Brain microvascular endothelial cell (primary cell): ENCODE measurements around the gene LRRC4C.

Source experiments
- DNase-seq: peaks from one replicate; pipeline ENCODE4 v3.0.0-alpha.2; 2020
- H3K27ac ChIP-seq: fragments of 250-450 bp; sonication (Bioruptor Pico); 2 replicates; pipeline ENCODE4 v1.5.1; 2020; ENCODE audit warnings: mild to moderate bottlenecking, moderate library complexity
- H3K27me3 ChIP-seq: fragments of 250-450 bp; sonication (Bioruptor Pico); replicated peaks from 2 replicates; pipeline ENCODE4 v1.5.1; 2020; ENCODE audit warnings: mild to moderate bottlenecking
- H3K36me3 ChIP-seq: fragments of 250-450 bp; sonication (Bioruptor Pico); replicated peaks from 2 replicates; pipeline ENCODE4 v1.5.1; 2020; ENCODE audit warnings: mild to moderate bottlenecking
- H3K4me3 ChIP-seq: 2 replicates; pipeline ENCODE4 v1.5.1; 2011; ENCODE audit warnings: low read depth, mild to moderate bottlenecking, control low read depth, low read length, moderate library complexity
- in situ Hi-C: cut with HindIII; loops from 2 replicates; pipeline ENCODE4 v1.10.0; 2017; ENCODE audit warnings: low sequenced_read_pairs, low pct_ligation_motif_present
- TF ChIP-seq, protein P1 (sequence below): IDR thresholded peaks from 2 replicates; pipeline ENCODE4 v1.5.1; 2011; ENCODE audit warnings: low read depth, mild to moderate bottlenecking, moderate library complexity, low read length, control low read depth, inconsistent platforms; ENCODE audit errors: missing control alignments

Gene LRRC4C

DNA sequence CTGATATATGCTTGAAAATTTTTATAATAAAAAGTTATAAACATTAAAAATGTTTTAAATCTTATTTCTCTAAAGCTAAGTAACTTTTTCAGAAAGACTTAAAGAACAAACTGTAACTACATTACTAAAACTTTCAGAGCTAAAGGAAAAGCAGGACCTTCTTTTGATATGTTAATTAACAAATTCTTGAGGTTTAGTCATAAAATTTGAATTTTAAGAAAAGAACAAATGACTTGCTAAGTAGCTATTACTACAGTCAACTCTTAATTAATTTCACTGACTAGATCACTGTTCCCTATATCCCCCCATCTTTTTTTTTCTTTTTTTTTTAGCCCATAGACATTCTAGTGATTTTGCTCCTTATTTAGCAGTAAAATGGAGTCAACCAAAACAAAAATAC, 344.4 kb downstream of the LRRC4C start:
- Histone ChIP-seq H3K27me3 (no peaks in the 10 kb centered on the region), H3K4me3 (no peak overlapping the region), H3K36me3 (no peaks in the 10 kb centered on the region), H3K27ac (no peak overlapping the region)
- TF ChIP-seq, protein P1, sequence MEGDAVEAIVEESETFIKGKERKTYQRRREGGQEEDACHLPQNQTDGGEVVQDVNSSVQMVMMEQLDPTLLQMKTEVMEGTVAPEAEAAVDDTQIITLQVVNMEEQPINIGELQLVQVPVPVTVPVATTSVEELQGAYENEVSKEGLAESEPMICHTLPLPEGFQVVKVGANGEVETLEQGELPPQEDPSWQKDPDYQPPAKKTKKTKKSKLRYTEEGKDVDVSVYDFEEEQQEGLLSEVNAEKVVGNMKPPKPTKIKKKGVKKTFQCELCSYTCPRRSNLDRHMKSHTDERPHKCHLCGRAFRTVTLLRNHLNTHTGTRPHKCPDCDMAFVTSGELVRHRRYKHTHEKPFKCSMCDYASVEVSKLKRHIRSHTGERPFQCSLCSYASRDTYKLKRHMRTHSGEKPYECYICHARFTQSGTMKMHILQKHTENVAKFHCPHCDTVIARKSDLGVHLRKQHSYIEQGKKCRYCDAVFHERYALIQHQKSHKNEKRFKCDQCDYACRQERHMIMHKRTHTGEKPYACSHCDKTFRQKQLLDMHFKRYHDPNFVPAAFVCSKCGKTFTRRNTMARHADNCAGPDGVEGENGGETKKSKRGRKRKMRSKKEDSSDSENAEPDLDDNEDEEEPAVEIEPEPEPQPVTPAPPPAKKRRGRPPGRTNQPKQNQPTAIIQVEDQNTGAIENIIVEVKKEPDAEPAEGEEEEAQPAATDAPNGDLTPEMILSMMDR, result no peak
- no peak for DNase-seq
- in situ Hi-C loops, result no loop called here

DNA sequence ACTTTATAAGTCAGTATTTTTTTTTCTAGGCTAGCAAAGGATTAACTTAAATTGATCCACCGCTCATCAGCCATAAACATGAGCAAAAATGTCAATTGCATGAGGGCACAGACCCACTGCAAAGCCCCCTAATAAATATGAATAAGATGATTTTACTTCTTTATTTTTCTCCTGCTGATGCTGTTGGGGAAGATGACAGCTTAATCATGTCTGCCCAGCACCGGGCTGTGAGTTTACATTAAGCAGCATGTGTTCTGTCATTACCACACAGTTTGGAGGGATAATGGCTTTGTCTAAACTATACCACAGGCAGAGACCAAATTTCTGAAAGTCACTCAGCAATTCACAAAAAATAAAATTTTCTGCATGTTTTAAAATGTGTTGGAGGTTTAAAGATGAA, 346.3 kb downstream of the LRRC4C start:
- Histone ChIP-seq H3K36me3 (no peaks in the 10 kb centered on the region), H3K27me3 (no peaks in the 10 kb centered on the region), H3K4me3 (no peak overlapping the region), H3K27ac (no peak overlapping the region)
- TF ChIP-seq, protein P1, result no peak
- in situ Hi-C loops, result no loop called here
- no peak for DNase-seq

- Histone ChIP-seq H3K27me3 (no peaks in the 10 kb centered on the region), H3K27ac (no peak overlapping the region), H3K36me3 (no peaks in the 10 kb centered on the region), H3K4me3 (no peak overlapping the region)
- TF ChIP-seq, protein P1, result no peak
- in situ Hi-C loops, result no loop called here
- DNase-seq, result no peak
Measured at GRCh38 chr11:41110527-41110926, 348.9 kb downstream of the LRRC4C start.

DNA sequence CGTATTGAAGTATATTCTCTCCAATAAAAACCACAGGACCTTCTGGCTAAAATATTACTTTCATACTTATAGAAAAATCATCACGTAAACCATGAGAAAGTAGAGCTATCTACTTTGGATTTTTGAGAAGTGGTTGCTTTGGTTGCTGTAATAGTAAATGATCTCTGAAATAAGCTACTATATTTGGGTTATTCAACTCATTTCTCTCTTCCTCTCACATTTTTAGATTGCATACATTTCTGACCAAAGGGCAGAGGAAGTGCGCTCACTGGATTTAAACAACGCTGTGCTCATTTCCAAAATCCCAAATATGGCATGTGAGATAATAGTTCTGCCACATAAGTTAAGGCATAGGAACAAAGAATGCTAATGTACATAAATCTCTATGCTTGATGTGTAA, 357.0 kb downstream of the LRRC4C start:
- in situ Hi-C loops, result no loop called here
- TF ChIP-seq, protein P1, result no peak
- DNase-seq, result no peak
- Histone ChIP-seq H3K36me3 (no peaks in the 10 kb centered on the region), H3K27me3 (no peaks in the 10 kb centered on the region), H3K4me3 (no peak overlapping the region), H3K27ac (no peak overlapping the region)

- H3K27ac ChIP-seq, result no peak overlapping the region
- no peak for DNase-seq
- no peaks in the 10 kb centered on the region for H3K27me3 ChIP-seq
- in situ Hi-C loops, result no loop called here
- H3K36me3 ChIP-seq, result no peaks in the 10 kb centered on the region
- TF ChIP-seq, protein P1, result no peak
- no peak overlapping the region for H3K4me3 ChIP-seq
Measured at GRCh38 chr11:41099654-41100053, 359.8 kb downstream of the LRRC4C start.

DNA sequence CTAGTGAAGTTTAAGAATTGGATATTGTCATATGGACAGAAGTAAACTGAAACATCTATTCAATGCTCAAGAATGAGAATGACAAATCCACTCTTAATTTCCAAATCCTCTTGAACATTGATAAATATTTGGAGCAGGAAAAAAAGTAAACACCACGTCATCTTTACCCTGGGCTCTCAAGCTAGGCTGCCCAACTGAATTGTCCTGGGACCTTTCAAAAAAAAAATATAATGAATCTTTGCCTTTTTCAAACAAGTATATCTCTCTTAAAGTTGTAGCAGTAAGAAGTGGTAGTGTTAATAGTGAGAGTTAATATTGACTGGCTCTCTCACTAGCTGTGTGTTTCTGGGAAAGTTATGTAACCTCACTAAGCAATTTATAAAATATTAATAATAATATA, 374.3 kb downstream of the LRRC4C start:
- DNase-seq, result no peak
- Histone ChIP-seq H3K4me3 (no peak overlapping the region), H3K27me3 (no peaks in the 10 kb centered on the region), H3K27ac (no peak overlapping the region), H3K36me3 (no peaks in the 10 kb centered on the region)
- TF ChIP-seq, protein P1, result no peak
- in situ Hi-C loops, result no loop called here
